Erythroblast (primary cell): ENCODE measurements around the gene NUDT22.

Experiments
- GATA1 ChIP-seq: IDR thresholded peaks from 2 replicates; pipeline ENCODE4 v1.6.1; 2011; ENCODE audit warnings: low read depth, mild to moderate bottlenecking, control low read depth, low read length, moderate library complexity
- POLR2A ChIP-seq: IDR thresholded peaks from 2 replicates; pipeline ENCODE4 v1.6.1; 2011; ENCODE audit warnings: mild to moderate bottlenecking, low read length

GRCh38 chr11:64241491-64242374 lies 15.7 kb downstream of the NUDT22 start:
- TF ChIP-seq POLR2A = no peak
- no peak for TF ChIP-seq GATA1
